Endothelial cell (in vitro differentiated cells): Measurements from ENCODE around the gene ATXN7L1. TPM values are rescaled to one million over a fixed set of nuclear protein-coding genes. Genes with fewer than 3 reads are reported as not detected.
A peak's percentile ranks its signal among the peaks of the same experiment; 100 is the strongest.

Source experiments
- DNase-seq: peaks from one replicate; pipeline ENCODE4 v3.0.0; 2021; ENCODE audit warnings: low spot score
- H3K27ac Mint-ChIP-seq: one replicate; pipeline ENCODE4 v1.8.0; 2021; ENCODE audit warnings: mixed read lengths, inconsistent platforms; ENCODE audit not compliant: unreplicated experiment
- H3K27me3 Mint-ChIP-seq: one replicate; pipeline ENCODE4 v1.8.0; 2021; ENCODE audit warnings: mild to moderate bottlenecking, moderate library complexity, mixed read lengths, inconsistent platforms; ENCODE audit not compliant: unreplicated experiment
- H3K36me3 Mint-ChIP-seq: one replicate; pipeline ENCODE4 v1.8.0; 2021; ENCODE audit warnings: mild to moderate bottlenecking, low read depth, mixed read lengths, inconsistent platforms; ENCODE audit not compliant: unreplicated experiment
- H3K4me1 Mint-ChIP-seq: one replicate; pipeline ENCODE4 v1.8.0; 2021; ENCODE audit warnings: mild to moderate bottlenecking, mixed read lengths, inconsistent platforms; ENCODE audit not compliant: unreplicated experiment
- H3K4me3 Mint-ChIP-seq: one replicate; pipeline ENCODE4 v1.8.0; 2021; ENCODE audit warnings: mild to moderate bottlenecking, mixed read lengths, inconsistent platforms; ENCODE audit not compliant: unreplicated experiment
- H3K9me3 Mint-ChIP-seq: one replicate; pipeline ENCODE4 v1.8.0; 2021; ENCODE audit warnings: mixed read lengths, inconsistent platforms; ENCODE audit not compliant: unreplicated experiment
- total RNA-seq: library from RNA; stranded (reverse); fragmentation: NEBNext Ultra II Directional; extraction: Animal tissue kit (Norgen Biotek cat#: 25700); gene quantifications from one replicate; pipeline ENCODE4 v1.2.1, GENCODE V29; 2021; ENCODE audit not compliant: unreplicated experiment
- TF ChIP-seq, protein P1 (sequence below): fragments of 200-600 bp; sonication (generic); IDR thresholded peaks from one replicate; pipeline ENCODE4 v1.5.0; 2021; ENCODE audit warnings: antibody characterized with exemption; ENCODE audit not compliant: unreplicated experiment

Gene ATXN7L1
- total RNA-seq, 1 donor from 2014 or later, result 18.4 TPM

DNA sequence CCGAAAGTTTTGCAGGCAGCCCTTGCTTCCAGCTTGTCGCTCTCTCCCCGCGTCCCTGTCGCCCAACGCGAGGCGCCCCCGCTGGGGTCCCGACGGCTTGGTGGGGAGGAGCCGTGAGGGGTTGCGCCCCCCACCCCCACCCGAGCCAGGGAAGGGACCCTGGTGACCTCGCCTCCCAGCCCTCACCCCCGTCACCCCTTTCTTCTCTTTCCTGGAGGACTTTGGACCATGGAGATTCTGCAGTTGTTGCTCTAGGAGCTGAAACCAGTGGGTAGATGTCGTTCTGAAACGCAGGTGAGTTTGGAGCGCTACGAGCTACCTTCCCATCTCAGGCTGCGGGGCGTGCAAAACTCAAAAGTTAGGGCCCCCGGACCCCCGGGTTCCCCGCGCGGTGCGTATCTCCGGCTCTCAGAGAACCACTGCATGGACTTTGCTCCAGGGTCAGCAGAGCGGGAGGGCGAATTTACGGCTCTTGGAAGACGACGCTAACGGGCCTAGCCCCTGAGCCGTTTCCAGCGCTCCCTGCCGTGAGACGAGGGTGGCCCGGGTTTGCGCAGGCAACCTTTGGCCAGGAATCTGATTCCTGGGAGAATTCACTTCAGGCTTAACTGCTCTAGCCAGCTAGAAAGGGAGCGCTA lies 684 bp upstream of the ATXN7L1 start:
- H3K4me1 Mint-ChIP-seq, result peaks cover 30% of the 10 kb centered on the region
- H3K4me3 Mint-ChIP-seq, result peak overlapping the region; percentile 87

DNA sequence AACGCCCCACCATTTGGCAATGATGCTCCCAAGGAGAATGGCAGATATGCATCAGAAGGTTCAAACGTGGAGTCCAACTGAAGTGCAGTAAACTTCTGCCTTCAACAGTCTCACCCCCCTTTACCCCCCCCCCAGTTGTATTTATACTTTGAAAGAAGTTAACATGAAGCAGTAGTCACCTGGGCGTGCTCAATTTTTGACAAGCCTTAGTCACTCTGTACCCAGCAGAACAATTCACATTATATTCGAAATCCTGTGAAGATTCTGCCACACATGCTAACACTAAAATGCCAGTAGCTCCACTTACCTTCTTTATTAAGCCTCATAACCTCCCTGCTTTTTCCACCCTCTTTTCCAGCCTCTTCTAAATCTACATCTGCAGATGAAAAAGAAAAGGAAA lies 894 bp downstream of the ATXN7L1 start:
- peaks cover 4% of the 10 kb centered on the region for H3K36me3 Mint-ChIP-seq
- H3K27me3 Mint-ChIP-seq, result peaks cover 10% of the 10 kb centered on the region
- H3K4me3 Mint-ChIP-seq, result peak overlapping the region; percentile 99
- TF ChIP-seq, protein P1, sequence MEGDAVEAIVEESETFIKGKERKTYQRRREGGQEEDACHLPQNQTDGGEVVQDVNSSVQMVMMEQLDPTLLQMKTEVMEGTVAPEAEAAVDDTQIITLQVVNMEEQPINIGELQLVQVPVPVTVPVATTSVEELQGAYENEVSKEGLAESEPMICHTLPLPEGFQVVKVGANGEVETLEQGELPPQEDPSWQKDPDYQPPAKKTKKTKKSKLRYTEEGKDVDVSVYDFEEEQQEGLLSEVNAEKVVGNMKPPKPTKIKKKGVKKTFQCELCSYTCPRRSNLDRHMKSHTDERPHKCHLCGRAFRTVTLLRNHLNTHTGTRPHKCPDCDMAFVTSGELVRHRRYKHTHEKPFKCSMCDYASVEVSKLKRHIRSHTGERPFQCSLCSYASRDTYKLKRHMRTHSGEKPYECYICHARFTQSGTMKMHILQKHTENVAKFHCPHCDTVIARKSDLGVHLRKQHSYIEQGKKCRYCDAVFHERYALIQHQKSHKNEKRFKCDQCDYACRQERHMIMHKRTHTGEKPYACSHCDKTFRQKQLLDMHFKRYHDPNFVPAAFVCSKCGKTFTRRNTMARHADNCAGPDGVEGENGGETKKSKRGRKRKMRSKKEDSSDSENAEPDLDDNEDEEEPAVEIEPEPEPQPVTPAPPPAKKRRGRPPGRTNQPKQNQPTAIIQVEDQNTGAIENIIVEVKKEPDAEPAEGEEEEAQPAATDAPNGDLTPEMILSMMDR, result no peak
- DNase-seq, result no peak
- H3K27ac Mint-ChIP-seq, result peak overlapping the region; percentile 98
- peaks cover 29% of the 10 kb centered on the region for H3K4me1 Mint-ChIP-seq
- H3K9me3 Mint-ChIP-seq, result no peaks in the 10 kb centered on the region

More for the DNA sequence above, 684 bp upstream of the ATXN7L1 start:
- TF ChIP-seq, protein P1, result no peak
- Mint-ChIP-seq H3K36me3 (peaks cover 4% of the 10 kb centered on the region), H3K27ac (peak overlapping the region; percentile 55), H3K27me3 (peaks cover 10% of the 10 kb centered on the region), H3K9me3 (no peaks in the 10 kb centered on the region)
- DNase-seq, result peak; percentile 45

DNA sequence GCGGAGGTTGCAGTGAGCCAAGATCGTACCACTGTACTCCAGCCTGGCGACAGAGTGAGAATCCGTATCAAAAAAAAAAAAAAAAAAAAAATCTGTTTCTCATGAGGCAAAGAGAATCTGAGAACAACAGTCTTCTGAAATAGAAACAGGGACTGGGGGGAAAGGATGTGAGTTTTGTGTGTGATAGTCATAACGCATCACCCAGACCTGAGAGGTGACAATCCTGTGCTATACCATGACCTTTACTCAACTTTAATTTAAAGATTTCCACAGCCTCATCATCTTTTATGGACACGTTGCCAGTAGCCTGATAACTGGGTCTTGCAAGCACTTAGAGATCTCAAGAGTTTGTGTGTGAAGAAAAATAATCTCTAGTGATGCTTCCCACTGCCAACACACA lies 2.3 kb downstream of the ATXN7L1 start:
- TF ChIP-seq, protein P1, result no peak
- Mint-ChIP-seq H3K27me3 (peaks cover 10% of the 10 kb centered on the region), H3K36me3 (peaks cover 12% of the 10 kb centered on the region), H3K9me3 (no peaks in the 10 kb centered on the region), H3K4me3 (no peak overlapping the region), H3K4me1 (peaks cover 27% of the 10 kb centered on the region), H3K27ac (no peak overlapping the region)
- DNase-seq, result no peak

DNA sequence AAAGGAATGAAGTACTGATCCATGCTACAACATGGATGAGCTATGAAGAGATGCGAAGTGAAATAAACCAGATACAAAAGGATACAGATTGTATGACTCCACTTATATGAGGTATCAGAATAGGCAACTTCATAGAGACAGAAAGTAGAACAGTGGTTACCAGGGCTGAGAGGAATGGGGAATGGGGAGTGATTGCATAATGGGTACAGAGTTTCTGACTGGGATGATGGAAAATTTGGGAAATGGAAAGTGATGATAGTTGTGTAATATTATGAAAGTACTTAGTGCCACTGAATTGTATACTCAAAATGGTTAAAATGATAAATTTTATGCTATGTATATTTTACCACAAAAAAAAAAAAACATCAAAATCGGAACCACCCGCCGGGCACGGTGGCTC lies 3.9 kb downstream of the ATXN7L1 start:
- Mint-ChIP-seq H3K9me3 (no peaks in the 10 kb centered on the region), H3K27ac (no peak overlapping the region), H3K4me3 (no peak overlapping the region), H3K4me1 (peaks cover 19% of the 10 kb centered on the region), H3K27me3 (peaks cover 5% of the 10 kb centered on the region), H3K36me3 (peaks cover 15% of the 10 kb centered on the region)
- TF ChIP-seq, protein P1, result no peak
- no peak for DNase-seq

DNA sequence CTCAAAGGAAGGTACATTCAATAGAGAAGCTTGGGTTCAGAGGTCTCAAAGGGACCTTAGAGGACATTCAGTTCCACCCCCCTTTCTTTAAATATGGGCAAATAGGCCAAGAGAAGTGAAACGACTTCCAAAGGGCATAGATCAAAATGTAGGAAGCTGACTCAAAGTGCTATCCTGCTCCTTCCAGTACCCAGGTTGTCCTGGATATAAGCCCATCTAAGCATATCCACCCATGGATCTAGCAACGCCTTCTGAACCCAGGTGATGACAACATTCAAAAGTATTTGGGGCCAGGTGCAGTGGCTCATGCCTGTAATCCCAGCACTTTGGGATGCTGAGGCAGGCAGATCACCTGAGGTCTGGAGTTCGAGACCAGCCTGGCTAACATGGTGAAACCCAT lies 5.3 kb downstream of the ATXN7L1 start:
- Mint-ChIP-seq H3K9me3 (no peaks in the 10 kb centered on the region), H3K4me1 (peaks cover 20% of the 10 kb centered on the region)

More for the DNA sequence above, 5.3 kb downstream of the ATXN7L1 start:
- TF ChIP-seq, protein P1, result no peak
- Mint-ChIP-seq H3K36me3 (peaks cover 19% of the 10 kb centered on the region), H3K27ac (no peak overlapping the region), H3K4me3 (no peak overlapping the region), H3K27me3 (peaks cover 2% of the 10 kb centered on the region)
- no peak for DNase-seq
